H9 (cell line): ENCODE results near the gene MGAT5. TPM values are rescaled to one million over a fixed set of nuclear protein-coding genes. Genes with fewer than 3 reads are reported as not detected.

Experiments
- DNase-seq: peaks from one replicate; pipeline ENCODE4 v3.0.0-alpha.2; 2017
- H2AFZ ChIP-seq: one replicate; pipeline ENCODE4 v1.6.1; 2013; ENCODE audit warnings: mild to moderate bottlenecking, low read length, control low read depth, moderate library complexity
- H2AK5ac ChIP-seq: 2 replicates; pipeline ENCODE4 v1.6.1; 2013; ENCODE audit warnings: low read length, control low read depth, mixed read lengths; ENCODE audit not compliant: insufficient read length
- H2BK120ac ChIP-seq: one replicate; pipeline ENCODE4 v1.6.1; 2013; ENCODE audit warnings: low read depth, mild to moderate bottlenecking, low read length, control low read depth, inconsistent platforms; ENCODE audit not compliant: poor library complexity, severe bottlenecking
- H2BK12ac ChIP-seq: 2 replicates; pipeline ENCODE4 v1.6.1; 2013; ENCODE audit warnings: low read length, control low read depth, mixed read lengths, low read depth; ENCODE audit not compliant: insufficient read length
- H2BK15ac ChIP-seq: 2 replicates; pipeline ENCODE4 v1.6.1; 2013; ENCODE audit warnings: low read depth, low read length, control low read depth
- H2BK20ac ChIP-seq: one replicate; pipeline ENCODE4 v1.6.1; 2013; ENCODE audit warnings: low read depth, mild to moderate bottlenecking, low read length, control low read depth, inconsistent platforms; ENCODE audit not compliant: poor library complexity, severe bottlenecking
- H2BK5ac ChIP-seq: 2 replicates; pipeline ENCODE4 v1.6.1; 2013; ENCODE audit warnings: low read length, control low read depth, mixed read lengths; ENCODE audit not compliant: insufficient read length
- H3K14ac ChIP-seq: 2 replicates; pipeline ENCODE4 v1.6.1; 2013; ENCODE audit warnings: low read length, control low read depth; ENCODE audit not compliant: insufficient read depth
- H3K18ac ChIP-seq: 2 replicates; pipeline ENCODE4 v1.6.1; 2013; ENCODE audit warnings: low read depth, mild to moderate bottlenecking, mixed read lengths, low read length, control low read depth; ENCODE audit not compliant: insufficient read length
- H3K23ac ChIP-seq: 2 replicates; pipeline ENCODE4 v1.6.1; 2013; ENCODE audit warnings: low read length, control low read depth, mixed read lengths, low read depth; ENCODE audit not compliant: insufficient read length
- H3K23me2 ChIP-seq: 2 replicates; pipeline ENCODE4 v1.6.1; 2013; ENCODE audit warnings: low read depth, mild to moderate bottlenecking, mixed read lengths, low read length, control low read depth; ENCODE audit not compliant: insufficient read length, poor library complexity, severe bottlenecking
- H3K27ac ChIP-seq: 2 replicates; pipeline ENCODE4 v1.5.1; 2013; ENCODE audit warnings: low read length, control low read depth, mixed read lengths, low read depth; ENCODE audit not compliant: insufficient read length
- H3K27me3 ChIP-seq: 2 replicates; pipeline ENCODE4 v1.6.1; 2013; ENCODE audit warnings: low read length, control low read depth, inconsistent platforms; ENCODE audit not compliant: insufficient read depth
- H3K4ac ChIP-seq: 2 replicates; pipeline ENCODE4 v1.6.1; 2013; ENCODE audit warnings: low read depth, mild to moderate bottlenecking, control low read depth, inconsistent platforms, low read length, moderate library complexity
- H3K4me1 ChIP-seq: 2 replicates; pipeline ENCODE4 v1.6.1; 2013; ENCODE audit warnings: low read length, control low read depth, inconsistent platforms; ENCODE audit not compliant: insufficient read depth
- H3K4me2 ChIP-seq: 2 replicates; pipeline ENCODE4 v1.6.1; 2013; ENCODE audit warnings: low read length, control low read depth, mixed read lengths; ENCODE audit not compliant: insufficient read length, insufficient read depth
- H3K56ac ChIP-seq: 2 replicates; pipeline ENCODE4 v1.6.1; 2013; ENCODE audit warnings: low read depth, mild to moderate bottlenecking, mixed read lengths, low read length, control low read depth; ENCODE audit not compliant: insufficient read length
- H3K79me1 ChIP-seq: 2 replicates; pipeline ENCODE4 v1.6.1; 2013; ENCODE audit warnings: low read depth, mild to moderate bottlenecking, moderate library complexity, low read length, control low read depth, inconsistent platforms; ENCODE audit not compliant: insufficient read depth, poor library complexity, severe bottlenecking
- H3K79me2 ChIP-seq: 2 replicates; pipeline ENCODE4 v1.6.1; 2013; ENCODE audit warnings: low read length, control low read depth, inconsistent platforms; ENCODE audit not compliant: insufficient read depth
- H3K9ac ChIP-seq: 2 replicates; pipeline ENCODE4 v1.6.1; 2013; ENCODE audit warnings: low read length, control low read depth, mixed read lengths; ENCODE audit not compliant: insufficient read length; ENCODE audit errors: extremely low read depth
- H3K9me3 ChIP-seq: one replicate; pipeline ENCODE4 v1.6.1; 2013; ENCODE audit warnings: low read depth, low read length, inconsistent platforms; ENCODE audit not compliant: control insufficient read depth
- H3T11ph ChIP-seq: one replicate; pipeline ENCODE4 v1.6.1; 2013; ENCODE audit warnings: mild to moderate bottlenecking, low read length, control low read depth, inconsistent platforms
- H4K20me1 ChIP-seq: one replicate; pipeline ENCODE4 v1.6.1; 2013; ENCODE audit not compliant: control insufficient read depth, insufficient read length, insufficient read depth
- H4K5ac ChIP-seq: 2 replicates; pipeline ENCODE4 v1.6.1; 2013; ENCODE audit warnings: low read depth, mild to moderate bottlenecking, mixed read lengths, low read length, control low read depth; ENCODE audit not compliant: insufficient read length
- H4K8ac ChIP-seq: replicated peaks from 2 replicates; pipeline ENCODE4 v1.6.1; 2013; ENCODE audit warnings: low read length, control low read depth, mixed read lengths, low read depth; ENCODE audit not compliant: insufficient read length
- H4K91ac ChIP-seq: 2 replicates; pipeline ENCODE4 v1.6.1; 2013; ENCODE audit warnings: low read depth, mild to moderate bottlenecking, moderate library complexity, mixed read lengths, low read length, control low read depth; ENCODE audit not compliant: insufficient read length
- H3K27ac Mint-ChIP-seq, 3 experiments: 2 replicates in 2 of 3; 3 replicates in 1 of 3; pipeline ENCODE4 v1.8.0; 2020 to 2021; ENCODE audit warnings: mixed read lengths in 3 of 3, mild to moderate bottlenecking in 1 of 3, moderate library complexity in 1 of 3
- H3K27me3 Mint-ChIP-seq: 2 replicates; pipeline ENCODE4 v1.8.0; 2021; ENCODE audit warnings: low read depth, mild to moderate bottlenecking, moderate library complexity, mixed read lengths
- H3K36me3 Mint-ChIP-seq, 3 experiments: 2 replicates in 2 of 3; 3 replicates in 1 of 3; pipeline ENCODE4 v1.8.0; 2020 to 2021; ENCODE audit warnings: low read depth in 3 of 3, mixed read lengths in 3 of 3; ENCODE audit not compliant: insufficient read depth in 1 of 3
- H3K4me1 Mint-ChIP-seq, 2 experiments: 2 replicates each; pipeline ENCODE4 v1.8.0; 2020; ENCODE audit warnings: mixed read lengths in 2 of 2
- H3K4me3 Mint-ChIP-seq, 2 experiments: 2 replicates in 1 of 2; 3 replicates in 1 of 2; pipeline ENCODE4 v1.8.0; 2020 to 2021; ENCODE audit warnings: mild to moderate bottlenecking in 2 of 2, mixed read lengths in 2 of 2, moderate library complexity in 1 of 2
- H3K9me3 Mint-ChIP-seq, 2 experiments: 2 replicates in 1 of 2; 3 replicates in 1 of 2; pipeline ENCODE4 v1.8.0; 2020; ENCODE audit warnings: mild to moderate bottlenecking in 2 of 2, mixed read lengths in 2 of 2, moderate library complexity in 1 of 2
- CTCF ChIP-seq: fragments of 200-600 bp; sonication (generic); conservative IDR thresholded peaks from 3 replicates; pipeline ENCODE4 v1.8.0; 2021; ENCODE audit warnings: antibody characterized with exemption, mild to moderate bottlenecking
- WGBS: extraction: QIAGEN DNeasy Blood & Tissue Kit; methylation state at CpG from one replicate; pipeline ENCODE4 v1.1.7; 2013; ENCODE audit warnings: missing lambda C conversion rate, low lambda C conversion rate, mixed read lengths; ENCODE audit not compliant: insufficient read length; ENCODE audit errors: extremely low coverage; 5-methylcytosine and 5-hydroxymethylcytosine counted together
- total RNA-seq: library from RNA; stranded (reverse); gene quantifications from 2 replicates; pipeline ENCODE4 v1.2.1, GENCODE V29; 2021

The MGAT5 gene
- total RNA-seq, 1 experiment from 2014 or later = 25.7 TPM

- Histone ChIP-seq H2BK120ac (no peak overlapping the region), H4K20me1 (no peaks in the 10 kb centered on the region), H4K8ac (no peak overlapping the region), H3K4me1 (no peaks in the 10 kb centered on the region), H3K27me3 (no peaks in the 10 kb centered on the region), H3K23ac (no peak overlapping the region), H3K4me2 (no peak overlapping the region), H3K27ac (no peak overlapping the region), H3T11ph (no peak overlapping the region), H3K23me2 (no peaks in the 10 kb centered on the region), H2AK5ac (no peak overlapping the region), H3K14ac (no peak overlapping the region), H2AFZ (no peak overlapping the region), H2BK12ac (no peak overlapping the region), H4K91ac (no peak overlapping the region), H3K18ac (no peak overlapping the region), H2BK20ac (no peak overlapping the region), H3K79me1 (no peaks in the 10 kb centered on the region), H4K5ac (no peak overlapping the region), H3K9ac (no peak overlapping the region), H2BK15ac (no peak overlapping the region), H3K9me3 (no peaks in the 10 kb centered on the region), H2BK5ac (no peak overlapping the region), H3K4ac (no peak overlapping the region), H3K56ac (no peak overlapping the region), H3K79me2 (no peaks in the 10 kb centered on the region)
- Mint-ChIP-seq H3K4me3 (no peak overlapping the region; a peak in 1 of 5 replicates), H3K9me3 (no peaks in the 10 kb centered on the region), H3K4me1 (peaks cover 2 to 4% of the 10 kb centered on the region in 2 experiments; a peak in 1 of 4 replicates), H3K36me3 (no peaks in the 10 kb centered on the region), H3K27ac (no peak overlapping the region; a peak in 2 of 7 replicates), H3K27me3 (peaks cover 2% of the 10 kb centered on the region; the same call in 1 of the 2 replicates)
- no peak for DNase-seq
- no peak for TF ChIP-seq CTCF
- no CpG with 5 or more reads among the region's 6 CpGs for WGBS
Measured at GRCh38 chr2:134465228-134466105, 211.6 kb downstream of the MGAT5 start.
